ENCODE data around the gene MTRF1L. TPM values are rescaled to one million over a fixed set of nuclear protein-coding genes. Genes with fewer than 3 reads are reported as not detected.

MTRF1L gene
- total RNA-seq, 2 experiments from 2014 or later, result 15.7 to 17.5 TPM

GRCh38 chr6:152941746-152942145 is 60.8 kb downstream of the MTRF1L start:
- no peak for DNase-seq
- H3K27me3 Mint-ChIP-seq, result peaks cover 14% of the 10 kb centered on the region
- H3K4me3 Mint-ChIP-seq, result no peak overlapping the region
- no peak for ATAC-seq
- no peaks in the 10 kb centered on the region for H3K36me3 Mint-ChIP-seq (ENCODE audit: low read depth)
- intact Hi-C loops (cut with micrococcal nuclease), result no loop called here
- ChIA-PET POLR2A (no interaction called here), CTCF (interaction anchor here (3.0 kb wide), 1 partner anchor 12 kb away, joined by 12 read pairs; no protein-coding TSS in a partner anchor)
- no peak overlapping the region for H3K27ac Mint-ChIP-seq
- no peaks in the 10 kb centered on the region for H3K4me1 Mint-ChIP-seq (ENCODE audit: low read depth)
- no peak for TF ChIP-seq CTCF (IDR thresholded peaks at IDR 0.05)
- H3K9me3 Mint-ChIP-seq, result no peaks in the 10 kb centered on the region

Other genes with a start within 250 kb of the MTRF1L start
- 10 to 100 TPM; 40.9 to 44.0 TPM for gene FBXO5, start 19.7 kb downstream of the MTRF1L start, total RNA-seq
- gene RGS17, start 128.6 kb upstream of the MTRF1L start, total RNA-seq, result not detected